GM12878 (cell line): Measurements from ENCODE around the gene GPC5. TPM values are rescaled to one million over a fixed set of nuclear protein-coding genes. Genes with fewer than 3 reads are reported as not detected.

Experiments
- ATAC-seq: fragments of 200-7000 bp; cut with Tn5 transposase; 3 replicates; pipeline ENCODE4 v1.9.1; 2020; ENCODE audit warnings: mild to moderate bottlenecking, moderate library complexity
- BruUV-seq: library from RNA; stranded (reverse); fragments of 400-500 nt; replicated peaks from 2 replicates; lab custom pipeline; 2021; lab: Mats Ljungman, UMichigan
- CTCF ChIA-PET: fragments of 300-600 bp; sonication (Branson Sonifier 250); formaldehyde crosslinking; extraction: SDS; loops from one replicate; lab custom pipeline; 2021; ENCODE audit warnings: inconsistent platforms; lab: Yijun Ruan, JAX
- POLR2A ChIA-PET: fragments of 350-600 bp; formaldehyde crosslinking; extraction: SDS; loops from one replicate; lab custom pipeline; 2021; ENCODE audit warnings: inconsistent platforms; lab: Charles Lee
- RAD21 ChIA-PET: fragments of 300-600 bp; sonication (Branson Sonifier 250); formaldehyde crosslinking; loops from one replicate; lab custom pipeline; 2023; ENCODE audit warnings: antibody characterized with exemption; ENCODE audit not compliant: unreplicated experiment; lab: Charles Lee
- SMC1A ChIA-PET: fragments of 300-600 bp; sonication (Branson Sonifier 250); formaldehyde crosslinking; loops from one replicate; lab custom pipeline; 2023; ENCODE audit not compliant: unreplicated experiment, uncharacterized antibody; lab: Charles Lee
- DNase-seq: peaks from one replicate; pipeline ENCODE4 v3.0.0-alpha.2; 2011; ENCODE audit warnings: low read depth, low spot score
- FAIRE-seq: peaks from 3 replicates; lab custom pipeline; 2011; peaks lifted over from hg19 to GRCh38; lab: Jason Lieb, UNC
- H2AFZ ChIP-seq: 2 replicates; pipeline ENCODE4 v1.6.0; 2011; ENCODE audit warnings: low read depth, low read length, control low read depth; ENCODE audit not compliant: control insufficient read depth
- H3K27ac ChIP-seq: 2 replicates; pipeline ENCODE4 v1.5.1; 2011; ENCODE audit warnings: control low read depth; ENCODE audit not compliant: control insufficient read depth, insufficient read depth
- H3K27me3 ChIP-seq, 2 experiments: replicated peaks in 1 of 2; 2 replicates each; pipeline versions ENCODE4 v1.6.0 to v1.6.1; 2011; ENCODE audit warnings: low read length in 1 of 2; ENCODE audit not compliant: control insufficient read depth in 2 of 2, insufficient read depth in 2 of 2
- H3K36me3 ChIP-seq, 2 experiments: 2 replicates each; pipeline ENCODE4 v1.5.1; 2011; ENCODE audit warnings: low read length in 1 of 2; ENCODE audit not compliant: control insufficient read depth in 2 of 2, insufficient read depth in 2 of 2
- H3K4me1 ChIP-seq: 2 replicates; pipeline ENCODE4 v1.6.1; 2011; ENCODE audit warnings: mild to moderate bottlenecking, low read length, moderate library complexity, mixed read lengths; ENCODE audit not compliant: control insufficient read depth, insufficient read depth
- H3K4me2 ChIP-seq: 2 replicates; pipeline ENCODE4 v1.6.0; 2011; ENCODE audit warnings: control low read depth; ENCODE audit not compliant: control insufficient read depth, insufficient read depth
- H3K4me3 ChIP-seq: fragments of 200-600 bp; sonication (generic); 2 replicates; pipeline ENCODE4 v1.5.1; 2016
- H3K79me2 ChIP-seq: 2 replicates; pipeline ENCODE4 v1.6.0; 2011; ENCODE audit warnings: low read length; ENCODE audit not compliant: control insufficient read depth, insufficient read depth
- H3K9ac ChIP-seq: 2 replicates; pipeline ENCODE4 v1.8.0; 2011; ENCODE audit warnings: low read length, control low read depth, mixed read lengths; ENCODE audit not compliant: control insufficient read depth, insufficient read depth
- H3K9me3 ChIP-seq: replicated peaks from 3 replicates; pipeline ENCODE4 v1.5.1; 2011; ENCODE audit warnings: mild to moderate bottlenecking, low read length; ENCODE audit not compliant: control insufficient read depth, insufficient read depth
- H4K20me1 ChIP-seq: 2 replicates; pipeline ENCODE4 v1.6.0; 2011; ENCODE audit not compliant: control insufficient read depth, insufficient read depth
- CUX1 ChIP-seq: IDR thresholded peaks from 2 replicates; pipeline ENCODE4 v1.6.1; 2012; ENCODE audit warnings: improper control_type of control experiment, low read depth, low read length; ENCODE audit not compliant: insufficient replicate concordance
- PAX8 ChIP-seq: fragments of 450-650 bp; IDR thresholded peaks from 2 replicates; pipeline ENCODE4 v1.6.1; 2017; ENCODE audit warnings: mild to moderate bottlenecking, moderate library complexity
- RELA ChIP-seq: fragments of 450-650 bp; IDR thresholded peaks from 2 replicates; pipeline ENCODE4 v1.8.0; 2014; ENCODE audit warnings: borderline replicate concordance; ENCODE audit not compliant: partially characterized antibody
- REST ChIP-seq: IDR thresholded peaks from 2 replicates; pipeline ENCODE4 v1.6.1; 2012; ENCODE audit warnings: mild to moderate bottlenecking, low read depth, low read length
- RUNX3 ChIP-seq: IDR thresholded peaks from 2 replicates; pipeline ENCODE4 v1.6.1; 2012; ENCODE audit warnings: low read length, inconsistent platforms
- STAT3 ChIP-seq: IDR thresholded peaks from 2 replicates; pipeline ENCODE4 v1.6.1; 2011; ENCODE audit warnings: low read depth, low read length, improper control_type of control experiment
- TCF7 ChIP-seq: IDR thresholded peaks from 2 replicates; pipeline ENCODE4 v1.6.1; 2014; ENCODE audit warnings: antibody characterized with exemption, borderline replicate concordance
- ZNF687 ChIP-seq: fragments of 450-650 bp; IDR thresholded peaks from 2 replicates; pipeline ENCODE4 v1.6.1; 2017; ENCODE audit warnings: mild to moderate bottlenecking, moderate library complexity
- WGBS: methylation state at CpG from one replicate; pipeline ENCODE4 v1.1.6; 2016; ENCODE audit warnings: low lambda C conversion rate; ENCODE audit not compliant: insufficient replicate concordance, insufficient coverage; ENCODE audit errors: missing lambda C conversion rate; 5-methylcytosine and 5-hydroxymethylcytosine counted together
- in situ Hi-C: fragments of 300-500 bp; cut with MboI; formaldehyde crosslinking; loops from 9 replicates; pipeline ENCODE4 v1.14.3; 2018; ENCODE audit warnings: mixed read lengths
- intact Hi-C: fragments of 100-400 bp; cut with micrococcal nuclease; formaldehyde crosslinking; loops from one replicate; pipeline ENCODE4 v1.14.2; 2022; ENCODE audit not compliant: unreplicated experiment
- polyA plus RNA-seq, 11 experiments: library from polyadenylated mRNA; depleted of rRNA in 4 of 11; unstranded in 6 of 11; stranded (reverse) in 5 of 11; fragments of >200 nt; fragmentation: Nextera tagmentation in 4 of 11; fragmentation: Illumina TruSeq in 1 of 11; extraction: Ambion mirVana in 4 of 11; extraction: Trizol in 1 of 11; gene quantifications; 1 replicate in 1 of 11; 2 replicates in 10 of 11; pipeline versions ENCODE4 v1.2.1 to v1.2.3, GENCODE V29; 2011 to 2016; ENCODE audit warnings: inconsistent platforms in 2 of 11, missing spikeins in 2 of 11, low read depth in 1 of 11
- total RNA-seq, 4 experiments: library from RNA; depleted of rRNA in 3 of 4; stranded (reverse); fragments of >200 nt in 3 of 4; fragmentation: Illumina TruSeq in 1 of 4; extraction: Trizol in 1 of 4; gene quantifications; 2 replicates each; pipeline versions ENCODE4 v1.2.1 to v1.2.3, GENCODE V29; 2013 to 2021

The GPC5 gene
- total and polyA plus RNA-seq, 10 of the 15 experiments (the other 5 are each of a cell fraction or from before 2014, with no cell fraction given), result 0.05 to 0.87 (median 0.44) TPM; not detected in 1

DNA sequence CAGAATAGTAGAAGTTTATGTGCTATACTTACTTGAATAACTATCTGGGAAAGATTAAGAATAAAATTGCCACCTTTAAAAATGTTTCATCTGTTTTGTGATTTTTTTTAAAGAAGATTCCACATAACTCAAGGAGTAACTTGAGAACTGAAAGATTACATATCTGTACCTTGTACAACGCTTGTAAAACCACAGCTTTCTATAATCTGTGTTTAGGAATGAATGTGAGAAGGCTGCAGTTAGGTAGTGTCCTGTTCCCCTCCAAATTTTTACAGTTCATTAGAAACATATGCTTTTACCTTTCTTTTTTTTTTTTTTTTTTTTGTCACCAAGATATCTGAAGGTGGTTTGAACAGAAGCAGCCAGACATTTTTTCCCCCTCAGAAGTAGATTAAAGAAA lies 1515.4 kb downstream of the GPC5 start:
- ATAC-seq (peak; percentile 41; the same call in 1 of the 3 replicates), DNase-seq (no peak), FAIRE-seq (no peak)
- no peak overlapping the region for H3K4me2 ChIP-seq
- RAD21 ChIA-PET, result interaction anchor here (0.7 to 4.6 kb wide), 4 partner anchors 13 to 1494 kb away, joined by 3 to 28 read pairs (median 4); no protein-coding TSS in a partner anchor
- intact Hi-C loops (no loop called here), in situ Hi-C loops (no loop called here)
- no peaks in the 10 kb centered on the region for H3K27me3 ChIP-seq
- H3K36me3 ChIP-seq, result no peaks in the 10 kb centered on the region
- CTCF ChIA-PET, result interaction anchor here (0.7 to 1.8 kb wide), 5 partner anchors 10 to 341 kb away, joined by 3 to 10 read pairs (median 7); no protein-coding TSS in a partner anchor
- no TSS peak for BruUV-seq
- H4K20me1 ChIP-seq, result no peaks in the 10 kb centered on the region
- no peak overlapping the region for H3K4me3 ChIP-seq
- H3K79me2 ChIP-seq, result no peaks in the 10 kb centered on the region
- no peak overlapping the region for H2AFZ ChIP-seq
- H3K9ac ChIP-seq, result no peak overlapping the region
- no peaks in the 10 kb centered on the region for H3K9me3 ChIP-seq
- SMC1A ChIA-PET, result interaction anchor here (1.2 to 4.3 kb wide), 5 partner anchors 9 to 109 kb away, joined by 3 to 36 read pairs (median 4); no protein-coding TSS in a partner anchor
- 0% methylated on average over 1 of the region's 1 CpG for WGBS
- no peaks in the 10 kb centered on the region for H3K4me1 ChIP-seq
- POLR2A ChIA-PET, result no interaction called here
- H3K27ac ChIP-seq, result no peak overlapping the region
- no peak for TF ChIP-seq PAX8
- TF ChIP-seq STAT3, result no peak
- TF ChIP-seq REST, result no peak
- no peak for TF ChIP-seq CUX1
- TF ChIP-seq RELA, result no peak
- no peak for TF ChIP-seq ZNF687
- TF ChIP-seq RUNX3, result no peak
- no peak for TF ChIP-seq TCF7
